Limb (tissue), 2 donors: ENCODE measurements around the gene KCNK17.

Experiments used
- DNase-seq, 2 donors: peaks; one replicate each; pipeline ENCODE4 v3.0.0-alpha.2; 2016; ENCODE audit errors: extremely low spot score in 2 of 2

KCNK17 gene

GRCh38 chr6:39314273-39314795 is at the start of gene KCNK17:
TSS of gene KCNK17 (minus strand) at chr6:39314419. CDS start at chr6:39314320, 99 bp downstream.
- no peak for DNase-seq

- no peak for DNase-seq
Measured at GRCh38 chr6:39363280-39363679, 49.1 kb upstream of the KCNK17 start.

GRCh38 chr6:39362487-39362865 is 48.3 kb upstream of the KCNK17 start:
- no peak for DNase-seq

GRCh38 chr6:39361657-39362486 is 47.7 kb upstream of the KCNK17 start:
- peak; percentile 79 to 86 for DNase-seq

- no peak for DNase-seq
Measured at GRCh38 chr6:39360378-39360777, 46.2 kb upstream of the KCNK17 start.

GRCh38 chr6:39357998-39358686 is 43.9 kb upstream of the KCNK17 start:
- DNase-seq = peak; percentile 66 to 77

- DNase-seq = no peak
Measured at GRCh38 chr6:39353698-39354315, 39.6 kb upstream of the KCNK17 start.

- DNase-seq = no peak
Measured at GRCh38 chr6:39350723-39351505, 36.7 kb upstream of the KCNK17 start.

GRCh38 chr6:39348740-39349139 is 34.5 kb upstream of the KCNK17 start:
- DNase-seq = no peak

GRCh38 chr6:39347906-39348585 is 33.8 kb upstream of the KCNK17 start:
- DNase-seq = peak; percentile 72 to 85

- DNase-seq = no peak
Measured at GRCh38 chr6:39347206-39347605, 33.0 kb upstream of the KCNK17 start.

GRCh38 chr6:39344821-39345280 is 30.6 kb upstream of the KCNK17 start:
- DNase-seq = no peak

- no peak for DNase-seq
Measured at GRCh38 chr6:39343396-39343870, 29.2 kb upstream of the KCNK17 start.

- DNase-seq = no peak
Measured at GRCh38 chr6:39342692-39343395, 28.6 kb upstream of the KCNK17 start.

- no peak for DNase-seq
Measured at GRCh38 chr6:39341937-39342336, 27.7 kb upstream of the KCNK17 start.

- no peak for DNase-seq
Measured at GRCh38 chr6:39341352-39341751, 27.1 kb upstream of the KCNK17 start.

- DNase-seq = no peak
Measured at GRCh38 chr6:39339868-39340550, 25.8 kb upstream of the KCNK17 start.

- DNase-seq = no peak
Measured at GRCh38 chr6:39339096-39339867, 25.1 kb upstream of the KCNK17 start.
